GM20431 (cell line): Measurements from ENCODE around the gene IFNA13.

Experiments
- in situ Hi-C: fragments of 300-500 bp; cut with MseI, MboI; formaldehyde crosslinking; loops from one replicate; pipeline ENCODE4 v1.15.0; 2020; ENCODE audit warnings: low sequenced_read_pairs; ENCODE audit not compliant: unreplicated experiment

IFNA13 gene

GRCh38 chr9:21362287-21362686 is 5.6 kb downstream of the IFNA13 start:
- in situ Hi-C loops, result no loop called here

GRCh38 chr9:21357479-21358460 is 10.1 kb downstream of the IFNA13 start:
- in situ Hi-C loops, result no loop called here

GRCh38 chr9:21350787-21351186 is 17.1 kb downstream of the IFNA13 start, which contains the start of gene IFNA6:
IFNA6 (minus strand) TSS chr9:21350887; CDS start chr9:21350887, 0 bp downstream.
- in situ Hi-C loops, result no loop called here

GRCh38 chr9:21348430-21348970 is 19.4 kb downstream of the IFNA13 start:
- in situ Hi-C loops, result no loop called here

- in situ Hi-C loops, result no loop called here
Measured at GRCh38 chr9:21340735-21341134, 27.1 kb downstream of the IFNA13 start.

GRCh38 chr9:21336457-21336856 is 31.4 kb downstream of the IFNA13 start:
- in situ Hi-C loops, result no loop called here

GRCh38 chr9:21334701-21335632 is 32.9 kb downstream of the IFNA13 start, which contains the start of gene KLHL9:
KLHL9 (minus strand) TSS chr9:21335404; CDS start chr9:21334859, 545 bp downstream.
- in situ Hi-C loops, result no loop called here

GRCh38 chr9:21333226-21333625 is 34.6 kb downstream of the IFNA13 start:
- in situ Hi-C loops, result no loop called here

GRCh38 chr9:21331676-21332402 is 36.0 kb downstream of the IFNA13 start:
- in situ Hi-C loops, result no loop called here

GRCh38 chr9:21326526-21327139 is 41.2 kb downstream of the IFNA13 start:
- in situ Hi-C loops, result loop anchor here (10.0 kb wide), 1 partner anchor 128 kb away; no protein-coding TSS in a partner anchor

- in situ Hi-C loops, result loop anchor here (10.0 kb wide), 1 partner anchor 131 kb away; no protein-coding TSS in a partner anchor
Measured at GRCh38 chr9:21324047-21324446, 43.8 kb downstream of the IFNA13 start.

- in situ Hi-C loops, result loop anchor here (10.0 kb wide), 1 partner anchor 132 kb away; no protein-coding TSS in a partner anchor
Measured at GRCh38 chr9:21322911-21323461, 44.9 kb downstream of the IFNA13 start.

- in situ Hi-C loops, result loop anchor here (10.0 kb wide), 1 partner anchor 134 kb away; no protein-coding TSS in a partner anchor
Measured at GRCh38 chr9:21320465-21320864, 47.4 kb downstream of the IFNA13 start.

- in situ Hi-C loops, result no loop called here
Measured at GRCh38 chr9:21317956-21318923, 49.6 kb downstream of the IFNA13 start.
